K562 (cell line): ENCODE data around the gene TMEM178A. TPM values are rescaled to one million over a fixed set of nuclear protein-coding genes. Genes with fewer than 3 reads are reported as not detected.

ENCODE experiments used
- ATAC-seq: fragments of 200-7000 bp; cut with Tn5 transposase; 3 replicates; pipeline ENCODE4 v1.9.1; 2020; ENCODE audit warnings: moderate library complexity
- BruUV-seq: library from RNA; stranded (reverse); fragments of 400-500 nt; replicated peaks from 2 replicates; lab custom pipeline; 2021; lab: Mats Ljungman, UMichigan
- CTCF ChIA-PET: fragments of 300-600 bp; formaldehyde crosslinking; extraction: SDS; loops from one replicate; lab custom pipeline; 2021; ENCODE audit warnings: low intra/inter-chr PET ratio; lab: Yijun Ruan, JAX
- POLR2A ChIA-PET: fragments of 300-600, 350-650 bp; sonication (Branson Sonifier 250); formaldehyde crosslinking; extraction: SDS; loops from one replicate; lab custom pipeline; 2021; ENCODE audit warnings: antibody characterized with exemption, inconsistent platforms; lab: Yijun Ruan, JAX
- DNase-seq, 4 experiments: peaks; one replicate each; pipeline versions ENCODE4 v3.0.0 to v3.0.0-alpha.2; 2011 to 2018; ENCODE audit warnings: low spot score in 3 of 4, mixed read lengths in 3 of 4; ENCODE audit errors: extremely low read depth in 1 of 4
- FAIRE-seq: peaks from 2 replicates; lab custom pipeline; 2011; peaks lifted over from hg19 to GRCh38; lab: Jason Lieb, UNC
- H2AFZ ChIP-seq: 2 replicates; pipeline ENCODE4 v1.6.0; 2011; ENCODE audit warnings: low read depth, low read length, control low read depth, inconsistent platforms
- H3K27ac ChIP-seq: fragments of 200-600 bp; 3 replicates; pipeline ENCODE4 v1.8.0; 2011; ENCODE audit warnings: low read depth, mild to moderate bottlenecking, control low read depth, inconsistent platforms, low read length, moderate library complexity, mixed read lengths; ENCODE audit errors: extremely low read depth
- H3K27me3 ChIP-seq, 2 experiments: fragments of 300-600 bp in 1 of 2; 2 replicates in 1 of 2; 3 replicates in 1 of 2; pipeline versions ENCODE4 v1.6.0 to v1.8.0; 2011; ENCODE audit warnings: inconsistent platforms in 2 of 2, low read length in 2 of 2, mild to moderate bottlenecking in 1 of 2, mixed read lengths in 1 of 2, moderate library complexity in 1 of 2; ENCODE audit not compliant: control insufficient read depth in 2 of 2, insufficient read depth in 2 of 2
- H3K36me3 ChIP-seq: fragments of 300-600 bp; 3 replicates; pipeline ENCODE4 v1.8.0; 2011; ENCODE audit warnings: mild to moderate bottlenecking, low read length, inconsistent platforms; ENCODE audit not compliant: control insufficient read depth, insufficient read depth
- H3K4me1 ChIP-seq, 2 experiments: fragments of 200-600 bp in 1 of 2; replicated peaks in 1 of 2; 2 replicates in 1 of 2; 3 replicates in 1 of 2; pipeline versions ENCODE4 v1.5.1 to v1.8.0; 2011; ENCODE audit warnings: inconsistent platforms in 2 of 2, low read length in 2 of 2, mild to moderate bottlenecking in 1 of 2, mixed read lengths in 1 of 2, moderate library complexity in 1 of 2; ENCODE audit not compliant: control insufficient read depth in 2 of 2, insufficient read depth in 2 of 2
- H3K4me2 ChIP-seq: 2 replicates; pipeline ENCODE4 v1.6.1; 2011; ENCODE audit warnings: low read length, control low read depth, inconsistent platforms, mixed read lengths; ENCODE audit not compliant: insufficient read depth
- H3K4me3 ChIP-seq: fragments of 200-600 bp; sonication (generic), shearing (Covaris generic); 2 replicates; pipeline ENCODE4 v1.5.1; 2016; ENCODE audit warnings: control low read depth, inconsistent platforms
- H3K79me2 ChIP-seq: fragments of 200-600 bp; 3 replicates; pipeline ENCODE4 v1.8.0; 2011; ENCODE audit warnings: low read length, inconsistent platforms; ENCODE audit not compliant: control insufficient read depth, insufficient read depth
- H3K9ac ChIP-seq, 2 experiments: 2 replicates each; pipeline versions ENCODE4 v1.6.0 to v1.6.1; 2011; ENCODE audit warnings: low read depth in 2 of 2, low read length in 2 of 2, control low read depth in 1 of 2, inconsistent platforms in 1 of 2, mild to moderate bottlenecking in 1 of 2, mixed read lengths in 1 of 2; ENCODE audit not compliant: insufficient read depth in 1 of 2
- H3K9me1 ChIP-seq: one replicate; pipeline ENCODE4 v1.6.0; 2011; ENCODE audit warnings: inconsistent platforms, mild to moderate bottlenecking, low read length, moderate library complexity; ENCODE audit not compliant: control insufficient read depth, insufficient read depth
- H3K9me3 ChIP-seq: replicated peaks from 2 replicates; pipeline ENCODE4 v1.5.1; 2011; ENCODE audit warnings: low read depth, low read length, inconsistent platforms; ENCODE audit not compliant: control insufficient read depth, insufficient read depth
- H4K20me1 ChIP-seq: replicated peaks from 2 replicates; pipeline ENCODE4 v1.6.1; 2011; ENCODE audit warnings: low read length, inconsistent platforms, mixed read lengths; ENCODE audit not compliant: control insufficient read depth, insufficient read depth
- FIP1L1 ChIP-seq: fragments of 200-400 bp; formaldehyde crosslinking; IDR thresholded peaks from 2 replicates; pipeline ENCODE4 v1.6.1; 2018; ENCODE audit warnings: mild to moderate bottlenecking, low read depth, low read length; ENCODE audit not compliant: poor library complexity, severe bottlenecking
- GATAD2A ChIP-seq: fragments of 450-650 bp; IDR thresholded peaks from 2 replicates; pipeline ENCODE4 v1.6.1; 2017
- IRF9 ChIP-seq: fragments of 450-650 bp; IDR thresholded peaks from 2 replicates; pipeline ENCODE4 v1.6.1; 2016; ENCODE audit warnings: missing biosample characterization, missing genetic modification characterization
- JUN ChIP-seq, 2 experiments: sonication (generic) in 1 of 2; formaldehyde crosslinking in 1 of 2; IDR thresholded peaks; 2 replicates each; pipeline versions ENCODE4 v1.6.1 to v1.8.0; 2012 to 2022; ENCODE audit warnings: borderline replicate concordance in 2 of 2, mild to moderate bottlenecking in 2 of 2, improper control_type of control experiment in 1 of 2, low read depth in 1 of 2, low read length in 1 of 2, missing genetic modification reagents in 1 of 2
- MYC ChIP-seq, 2 experiments: fragments of 250-450 bp in 1 of 2; sonication (Bioruptor Pico) in 1 of 2; IDR thresholded peaks; 2 replicates each; pipeline versions ENCODE4 v1.5.1 to v1.6.1; 2012 to 2021; ENCODE audit warnings: low read depth in 2 of 2, borderline replicate concordance in 1 of 2, improper control_type of control experiment in 1 of 2, low read length in 1 of 2, mild to moderate bottlenecking in 1 of 2, moderate library complexity in 1 of 2
- POLR3G ChIP-seq: IDR thresholded peaks from 2 replicates; pipeline ENCODE4 v1.6.1; 2011; ENCODE audit not compliant: insufficient read length, insufficient replicate concordance; ENCODE audit errors: extremely low read depth
- TEAD4 ChIP-seq, 2 experiments: sonication (generic) in 1 of 2; formaldehyde crosslinking in 1 of 2; IDR thresholded peaks; 2 replicates each; pipeline versions ENCODE4 v1.6.1 to v1.8.0; 2012 to 2022; ENCODE audit warnings: borderline replicate concordance in 1 of 2, inconsistent platforms in 1 of 2, low read length in 1 of 2, mild to moderate bottlenecking in 1 of 2, missing genetic modification reagents in 1 of 2
- THAP7 ChIP-seq: fragments of 250-450 bp; sonication (Bioruptor Pico); IDR thresholded peaks from 2 replicates; pipeline ENCODE4 v1.5.0; 2021
- ZNF224 ChIP-seq: sonication (generic); formaldehyde crosslinking; IDR thresholded peaks from 2 replicates; pipeline ENCODE4 v1.8.0; 2022; ENCODE audit warnings: mild to moderate bottlenecking, missing genetic modification reagents
- ZNF57 ChIP-seq: fragments of 450-650 bp; formaldehyde crosslinking; IDR thresholded peaks from 2 replicates; pipeline ENCODE4 v1.4.0; 2020; ENCODE audit warnings: mild to moderate bottlenecking, moderate library complexity
- ZNF766 ChIP-seq: fragments of 200-800 bp; sonication (Bioruptor generic); conservative IDR thresholded peaks from 2 replicates; pipeline ENCODE4 v1.6.1; 2016; ENCODE audit warnings: missing genetic modification characterization, missing compliant biosample characterization
- WGBS: fragments of 100-300 bp; shearing (Covaris generic); methylation state at CpG from one replicate; pipeline ENCODE4 v1.1.6; 2016; ENCODE audit warnings: low coverage, mixed read lengths; ENCODE audit not compliant: insufficient coverage; ENCODE audit errors: missing lambda C conversion rate; 5-methylcytosine and 5-hydroxymethylcytosine counted together
- in situ Hi-C: fragments of 300-500 bp; cut with MboI; formaldehyde crosslinking; loops from 4 replicates; pipeline ENCODE4 v1.15.0; 2018; ENCODE audit warnings: inconsistent platforms, mixed read lengths
- intact Hi-C: fragments of 100-400 bp; cut with micrococcal nuclease; formaldehyde crosslinking; loops from 2 replicates; pipeline ENCODE4 v1.14.2; 2022
- polyA plus RNA-seq, 8 experiments: library from polyadenylated mRNA; depleted of rRNA in 4 of 8; stranded (reverse) in 5 of 8; unstranded in 3 of 8; fragments of >200 nt; fragmentation: Nextera tagmentation in 2 of 8; fragmentation: Illumina TruSeq in 1 of 8; extraction: Ambion mirVana in 2 of 8; extraction: Trizol in 1 of 8; gene quantifications; 2 replicates each; pipeline versions ENCODE4 v1.2.1 to v1.2.3, GENCODE V29; 2011 to 2014; ENCODE audit warnings: inconsistent platforms in 1 of 8, missing spikeins in 1 of 8
- total RNA-seq, 7 experiments: library from RNA; depleted of rRNA in 6 of 7; stranded (reverse); fragments of >200 nt in 6 of 7; fragmentation: Illumina TruSeq in 2 of 7; extraction: Trizol in 2 of 7; gene quantifications; 2 replicates each; pipeline versions ENCODE4 v1.2.1 to v1.2.3, GENCODE V29; 2011 to 2021; ENCODE audit warnings: low replicate concordance in 1 of 7
- TF ChIP-seq, protein P1 (sequence below): fragments of 250-450 bp; sonication (Bioruptor Pico); IDR thresholded peaks from 2 replicates; pipeline ENCODE4 v1.8.0; 2022; ENCODE audit warnings: inconsistent platforms
- TF ChIP-seq, protein P2 (sequence below): fragments of 450-650 bp; IDR thresholded peaks from 2 replicates; pipeline ENCODE4 v1.6.1; 2016; ENCODE audit warnings: borderline replicate concordance

The TMEM178A gene
- total and polyA plus RNA-seq, 9 of the 15 experiments (the other 6 are each of a cell fraction or from before 2014, with no cell fraction given): 0.04 to 0.17 TPM; not detected in 7

DNA sequence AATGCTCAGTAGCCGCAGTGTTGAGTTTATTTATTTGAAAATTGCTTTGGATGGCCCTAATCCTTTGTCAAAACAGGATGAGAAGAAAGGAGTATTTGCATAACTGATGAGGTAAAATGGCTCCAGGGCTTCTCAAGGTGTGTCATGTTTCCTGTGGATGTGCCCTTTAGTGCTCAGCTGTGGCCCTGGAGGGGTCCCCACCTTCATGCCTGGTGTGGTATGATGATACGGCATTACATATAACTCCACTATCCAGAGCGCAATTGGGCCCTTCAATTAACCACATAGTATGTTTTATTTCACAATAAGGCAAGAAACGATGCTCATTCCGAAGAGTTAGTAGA is 39.8 kb upstream of the TMEM178A start:
- POLR2A ChIA-PET: no interaction called here
- FAIRE-seq: no peak
- H3K27ac ChIP-seq: no peak overlapping the region
- TF ChIP-seq FIP1L1: no peak
- TF ChIP-seq ZNF57 (CRISPR knock-in tag): no peak
- TF ChIP-seq GATAD2A: no peak
- no peak for TF ChIP-seq POLR3G
- TF ChIP-seq ZNF766: no peak
- TF ChIP-seq, protein P1, sequence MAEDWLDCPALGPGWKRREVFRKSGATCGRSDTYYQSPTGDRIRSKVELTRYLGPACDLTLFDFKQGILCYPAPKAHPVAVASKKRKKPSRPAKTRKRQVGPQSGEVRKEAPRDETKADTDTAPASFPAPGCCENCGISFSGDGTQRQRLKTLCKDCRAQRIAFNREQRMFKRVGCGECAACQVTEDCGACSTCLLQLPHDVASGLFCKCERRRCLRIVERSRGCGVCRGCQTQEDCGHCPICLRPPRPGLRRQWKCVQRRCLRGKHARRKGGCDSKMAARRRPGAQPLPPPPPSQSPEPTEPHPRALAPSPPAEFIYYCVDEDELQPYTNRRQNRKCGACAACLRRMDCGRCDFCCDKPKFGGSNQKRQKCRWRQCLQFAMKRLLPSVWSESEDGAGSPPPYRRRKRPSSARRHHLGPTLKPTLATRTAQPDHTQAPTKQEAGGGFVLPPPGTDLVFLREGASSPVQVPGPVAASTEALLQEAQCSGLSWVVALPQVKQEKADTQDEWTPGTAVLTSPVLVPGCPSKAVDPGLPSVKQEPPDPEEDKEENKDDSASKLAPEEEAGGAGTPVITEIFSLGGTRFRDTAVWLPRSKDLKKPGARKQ: no peak
- no peak for TF ChIP-seq ZNF224
- TF ChIP-seq THAP7 (CRISPR knock-in tag): no peak
- TF ChIP-seq IRF9: no peak
- no peak for TF ChIP-seq MYC (IDR thresholded peaks at IDR 0.05; ENCODE audit: low read depth, low read length)
- TF ChIP-seq MYC (CRISPR knock-in tag; IDR thresholded peaks at IDR 0.05; ENCODE audit: borderline replicate concordance, low read depth): no peak
- TF ChIP-seq, protein P2, sequence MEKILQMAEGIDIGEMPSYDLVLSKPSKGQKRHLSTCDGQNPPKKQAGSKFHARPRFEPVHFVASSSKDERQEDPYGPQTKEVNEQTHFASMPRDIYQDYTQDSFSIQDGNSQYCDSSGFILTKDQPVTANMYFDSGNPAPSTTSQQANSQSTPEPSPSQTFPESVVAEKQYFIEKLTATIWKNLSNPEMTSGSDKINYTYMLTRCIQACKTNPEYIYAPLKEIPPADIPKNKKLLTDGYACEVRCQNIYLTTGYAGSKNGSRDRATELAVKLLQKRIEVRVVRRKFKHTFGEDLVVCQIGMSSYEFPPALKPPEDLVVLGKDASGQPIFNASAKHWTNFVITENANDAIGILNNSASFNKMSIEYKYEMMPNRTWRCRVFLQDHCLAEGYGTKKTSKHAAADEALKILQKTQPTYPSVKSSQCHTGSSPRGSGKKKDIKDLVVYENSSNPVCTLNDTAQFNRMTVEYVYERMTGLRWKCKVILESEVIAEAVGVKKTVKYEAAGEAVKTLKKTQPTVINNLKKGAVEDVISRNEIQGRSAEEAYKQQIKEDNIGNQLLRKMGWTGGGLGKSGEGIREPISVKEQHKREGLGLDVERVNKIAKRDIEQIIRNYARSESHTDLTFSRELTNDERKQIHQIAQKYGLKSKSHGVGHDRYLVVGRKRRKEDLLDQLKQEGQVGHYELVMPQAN: no peak
- no peak for TF ChIP-seq JUN (IDR thresholded peaks at IDR 0.05; ENCODE audit: borderline replicate concordance, low read depth, low read length)
- no peak for TF ChIP-seq JUN (CRISPR knock-in tag; IDR thresholded peaks at IDR 0.05; ENCODE audit: borderline replicate concordance)
- no peak for TF ChIP-seq TEAD4 (IDR thresholded peaks at IDR 0.05; ENCODE audit: low read length)
- no peak for TF ChIP-seq TEAD4 (CRISPR knock-in tag; IDR thresholded peaks at IDR 0.05; ENCODE audit: borderline replicate concordance)

More for the DNA sequence above, 39.8 kb upstream of the TMEM178A start:
- H4K20me1 ChIP-seq: no peaks in the 10 kb centered on the region
- H3K4me3 ChIP-seq: no peak overlapping the region
- ATAC-seq: no peak
- no peaks in the 10 kb centered on the region; a peak in 1 of 5 replicates for H3K4me1 ChIP-seq
- WGBS: 23% methylated on average over 5 of the region's 5 CpGs
- in situ Hi-C loops: no loop called here
- no peak overlapping the region for H3K4me2 ChIP-seq
- peaks cover 13 to 14% of the 10 kb centered on the region in 2 experiments; a peak in 4 of 5 replicates for H3K27me3 ChIP-seq
- H2AFZ ChIP-seq: no peak overlapping the region
- no peaks in the 10 kb centered on the region for H3K79me2 ChIP-seq
- CTCF ChIA-PET: no interaction called here
- no TSS peak for BruUV-seq
- H3K9ac ChIP-seq: no peak overlapping the region
- no peaks in the 10 kb centered on the region for H3K9me1 ChIP-seq
- no peak for DNase-seq
- intact Hi-C loops: no loop called here
- H3K36me3 ChIP-seq: no peaks in the 10 kb centered on the region
- H3K9me3 ChIP-seq: no peaks in the 10 kb centered on the region
